Measurements from ENCODE around the gene DRD4.

DRD4 gene

DNA sequence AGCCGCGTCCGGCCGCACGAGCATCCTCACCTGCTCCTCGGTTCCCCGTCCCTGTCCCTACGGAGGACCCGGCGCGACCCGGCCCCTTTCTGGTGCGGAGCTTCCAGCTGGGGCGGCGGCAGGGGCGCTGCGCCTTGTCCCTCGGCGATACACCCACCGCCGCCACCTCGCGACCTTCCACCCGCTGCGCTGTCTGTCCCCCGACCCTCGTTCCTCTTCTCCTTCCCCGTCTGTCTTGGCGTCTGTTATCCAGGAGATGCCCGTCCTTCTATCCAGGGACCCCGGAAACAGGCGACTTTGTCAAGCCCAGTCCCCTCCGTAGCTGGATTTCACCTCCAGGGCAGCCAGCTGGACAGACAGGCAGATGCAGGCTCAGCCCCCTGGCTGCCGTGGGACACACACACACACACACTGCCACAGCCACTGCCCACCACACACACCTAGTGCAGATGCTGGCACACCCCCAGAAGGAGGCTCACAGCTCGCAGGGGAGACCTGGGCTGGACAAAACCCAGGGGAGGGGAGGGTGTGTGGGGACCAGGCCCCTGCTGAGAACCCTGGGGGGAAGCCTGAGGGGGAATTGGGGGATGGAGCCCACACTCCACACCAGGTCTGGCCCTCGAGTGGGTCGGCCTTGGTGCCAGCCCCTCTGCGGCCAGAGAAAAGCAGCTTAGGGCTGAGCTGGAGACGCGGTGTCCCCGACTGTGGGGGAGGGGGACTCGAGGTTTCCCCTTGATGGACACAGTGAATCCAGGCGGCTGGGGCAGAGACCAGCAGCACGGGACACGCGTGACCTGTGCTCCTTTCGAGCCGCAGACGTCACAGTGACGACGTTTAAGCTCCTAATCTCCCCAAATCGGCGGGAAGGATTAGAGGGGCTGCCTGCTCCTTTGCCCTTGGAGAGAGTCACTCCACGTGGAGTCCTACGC, 788 bp downstream of the DRD4 start:
- Histone ChIP-seq H3K27ac (ENCODE audit: low read depth, low read length) (no peak overlapping the region), H3K4me1 (ENCODE audit: control insufficient read depth, insufficient read depth, low read length, unreplicated experiment) (peaks cover 8% of the 10 kb centered on the region), H3K27me3 (ENCODE audit: insufficient read depth, low read length) (peaks cover 7% of the 10 kb centered on the region; the same call in 1 of the 2 replicates), H3K36me3 (ENCODE audit: insufficient read depth, low read length) (no peaks in the 10 kb centered on the region), H2AFZ (ENCODE audit: low read length, unreplicated experiment) (no peak overlapping the region), H3K79me2 (ENCODE audit: control insufficient read depth, insufficient read depth, low read length, unreplicated experiment) (no peaks in the 10 kb centered on the region), H3K4me3 (ENCODE audit: low read depth, low read length) (0 out of 2 replicates have a peak overlapping the region, but pooled peaks have one; percentile 21)

DNA sequence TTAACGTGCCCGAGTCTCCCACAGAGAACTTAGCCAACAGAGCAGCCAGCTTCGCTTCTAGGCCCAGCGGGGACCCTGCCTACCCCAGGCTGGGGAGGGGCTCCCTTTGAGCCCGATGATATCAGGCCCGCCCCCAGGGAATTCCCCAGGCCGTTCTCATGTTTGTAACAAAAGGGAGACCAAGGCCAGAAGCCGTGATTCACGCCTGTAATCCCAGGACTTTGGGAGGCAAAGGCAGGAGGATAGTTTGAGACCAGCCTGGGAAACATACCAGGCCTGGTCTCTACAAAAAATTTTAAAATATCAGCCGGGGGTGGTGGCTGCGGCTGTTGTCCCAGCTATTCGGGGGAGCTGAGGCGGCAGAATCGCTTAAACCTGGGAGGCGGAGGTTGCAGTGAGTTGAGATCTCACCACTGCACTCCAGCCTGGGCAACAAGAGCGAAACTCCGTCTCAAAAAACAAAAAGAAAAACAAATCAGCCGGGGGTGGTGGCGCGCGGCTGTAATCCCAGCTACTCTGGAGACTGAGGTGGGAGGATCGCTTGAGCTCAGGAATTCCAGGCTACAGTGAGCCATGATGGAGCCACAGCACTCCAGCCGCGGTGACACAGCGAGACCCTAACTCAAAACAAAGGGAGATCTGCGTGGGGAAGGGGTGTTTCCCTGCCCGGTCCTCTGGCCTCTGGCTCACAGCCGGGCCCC, 1.7 kb downstream of the DRD4 start:
- Histone ChIP-seq H3K27me3 (ENCODE audit: insufficient read depth, low read length) (peaks cover 7% of the 10 kb centered on the region; the same call in 1 of the 2 replicates), H3K36me3 (ENCODE audit: insufficient read depth, low read length) (no peaks in the 10 kb centered on the region), H3K27ac (ENCODE audit: low read depth, low read length) (no peak overlapping the region), H3K4me3 (ENCODE audit: low read depth, low read length) (no peak overlapping the region), H3K4me1 (ENCODE audit: control insufficient read depth, insufficient read depth, low read length, unreplicated experiment) (peaks cover 8% of the 10 kb centered on the region), H3K79me2 (ENCODE audit: control insufficient read depth, insufficient read depth, low read length, unreplicated experiment) (no peaks in the 10 kb centered on the region), H2AFZ (ENCODE audit: low read length, unreplicated experiment) (no peak overlapping the region)

DNA sequence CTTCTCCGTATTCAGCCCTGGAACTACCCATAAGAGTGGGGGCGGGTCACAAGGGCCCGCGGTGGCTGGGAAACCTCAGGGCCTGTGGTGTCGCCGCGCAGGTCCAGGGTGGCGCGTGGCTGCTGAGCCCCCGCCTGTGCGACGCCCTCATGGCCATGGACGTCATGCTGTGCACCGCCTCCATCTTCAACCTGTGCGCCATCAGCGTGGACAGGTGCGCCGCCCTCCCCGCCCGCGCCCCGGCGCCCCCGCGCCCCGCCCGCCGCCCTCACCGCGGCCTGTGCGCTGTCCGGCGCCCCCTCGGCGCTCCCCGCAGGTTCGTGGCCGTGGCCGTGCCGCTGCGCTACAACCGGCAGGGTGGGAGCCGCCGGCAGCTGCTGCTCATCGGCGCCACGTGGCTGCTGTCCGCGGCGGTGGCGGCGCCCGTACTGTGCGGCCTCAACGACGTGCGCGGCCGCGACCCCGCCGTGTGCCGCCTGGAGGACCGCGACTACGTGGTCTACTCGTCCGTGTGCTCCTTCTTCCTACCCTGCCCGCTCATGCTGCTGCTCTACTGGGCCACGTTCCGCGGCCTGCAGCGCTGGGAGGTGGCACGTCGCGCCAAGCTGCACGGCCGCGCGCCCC, 2.4 kb downstream of the DRD4 start:
- no peak overlapping the region for H3K27ac ChIP-seq (ENCODE audit: low read depth, low read length)
- no peaks in the 10 kb centered on the region for H3K36me3 ChIP-seq (ENCODE audit: insufficient read depth, low read length)
- H3K4me3 ChIP-seq (ENCODE audit: low read depth, low read length) = no peak overlapping the region
- H3K4me1 ChIP-seq (ENCODE audit: control insufficient read depth, insufficient read depth, low read length, unreplicated experiment) = peaks cover 8% of the 10 kb centered on the region
- peaks cover 7% of the 10 kb centered on the region; the same call in 1 of the 2 replicates for H3K27me3 ChIP-seq (ENCODE audit: insufficient read depth, low read length)
- no peak overlapping the region for H2AFZ ChIP-seq (ENCODE audit: low read length, unreplicated experiment)
- H3K79me2 ChIP-seq (ENCODE audit: control insufficient read depth, insufficient read depth, low read length, unreplicated experiment) = no peaks in the 10 kb centered on the region

GRCh38 chr11:640021-640706, 3.1 kb downstream of the DRD4 start:
- no peak overlapping the region for H2AFZ ChIP-seq (ENCODE audit: low read length, unreplicated experiment)
- H3K27ac ChIP-seq (ENCODE audit: low read depth, low read length) = no peak overlapping the region
- H3K4me3 ChIP-seq (ENCODE audit: low read depth, low read length) = no peak overlapping the region
- peaks cover 7% of the 10 kb centered on the region; the same call in 1 of the 2 replicates for H3K27me3 ChIP-seq (ENCODE audit: insufficient read depth, low read length)
- H3K79me2 ChIP-seq (ENCODE audit: control insufficient read depth, insufficient read depth, low read length, unreplicated experiment) = no peaks in the 10 kb centered on the region
- no peaks in the 10 kb centered on the region for H3K36me3 ChIP-seq (ENCODE audit: insufficient read depth, low read length)
- peaks cover 8% of the 10 kb centered on the region for H3K4me1 ChIP-seq (ENCODE audit: control insufficient read depth, insufficient read depth, low read length, unreplicated experiment)

DNA sequence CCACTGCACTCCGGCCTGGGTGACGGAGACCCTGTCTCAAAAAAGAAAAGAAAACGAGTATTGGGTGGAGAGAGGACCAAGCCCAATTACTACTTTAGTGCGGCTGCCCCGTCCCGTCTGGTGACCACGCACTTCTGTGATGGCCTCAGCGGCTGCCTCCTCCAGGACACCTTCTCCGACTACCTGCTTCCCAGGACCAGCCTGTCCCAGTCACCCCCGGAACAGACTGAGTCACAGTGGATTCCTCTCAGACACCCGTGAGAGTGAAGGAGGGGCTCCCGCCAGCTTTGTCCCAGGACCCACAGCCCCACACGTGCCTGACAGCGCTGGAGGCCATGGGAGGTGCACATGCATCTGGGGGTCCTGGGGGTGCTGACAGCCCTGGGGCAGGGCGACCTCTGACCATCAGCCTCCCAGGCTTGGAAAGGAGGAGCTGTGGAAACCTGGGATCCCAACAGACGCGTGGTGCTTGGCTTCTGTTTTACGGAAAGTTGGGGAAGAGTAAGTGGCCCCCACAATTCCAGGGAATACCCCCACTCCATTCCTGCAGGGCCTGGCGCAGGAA, 4.8 kb downstream of the DRD4 start:
- no peak overlapping the region for H3K4me3 ChIP-seq (ENCODE audit: low read depth, low read length)
- H2AFZ ChIP-seq (ENCODE audit: low read length, unreplicated experiment) = no peak overlapping the region
- H3K36me3 ChIP-seq (ENCODE audit: insufficient read depth, low read length) = no peaks in the 10 kb centered on the region
- H3K79me2 ChIP-seq (ENCODE audit: control insufficient read depth, insufficient read depth, low read length, unreplicated experiment) = no peaks in the 10 kb centered on the region
- H3K27me3 ChIP-seq (ENCODE audit: insufficient read depth, low read length) = peaks cover 7% of the 10 kb centered on the region; the same call in 1 of the 2 replicates
- no peak overlapping the region for H3K27ac ChIP-seq (ENCODE audit: low read depth, low read length)
- H3K4me1 ChIP-seq (ENCODE audit: control insufficient read depth, insufficient read depth, low read length, unreplicated experiment) = peaks cover 8% of the 10 kb centered on the region

- no peaks in the 10 kb centered on the region for H3K36me3 ChIP-seq (ENCODE audit: insufficient read depth, low read length)
- peaks cover 8% of the 10 kb centered on the region for H3K4me1 ChIP-seq (ENCODE audit: control insufficient read depth, insufficient read depth, low read length, unreplicated experiment)
- no peak overlapping the region for H3K4me3 ChIP-seq (ENCODE audit: low read depth, low read length)
- H3K27ac ChIP-seq (ENCODE audit: low read depth, low read length) = no peak overlapping the region
- no peaks in the 10 kb centered on the region for H3K79me2 ChIP-seq (ENCODE audit: control insufficient read depth, insufficient read depth, low read length, unreplicated experiment)
- H3K27me3 ChIP-seq (ENCODE audit: insufficient read depth, low read length) = no peaks in the 10 kb centered on the region
- H2AFZ ChIP-seq (ENCODE audit: low read length, unreplicated experiment) = no peak overlapping the region
These were observed 6.3 kb downstream of the DRD4 start for GRCh38 chr11:643366-643765.

DNA sequence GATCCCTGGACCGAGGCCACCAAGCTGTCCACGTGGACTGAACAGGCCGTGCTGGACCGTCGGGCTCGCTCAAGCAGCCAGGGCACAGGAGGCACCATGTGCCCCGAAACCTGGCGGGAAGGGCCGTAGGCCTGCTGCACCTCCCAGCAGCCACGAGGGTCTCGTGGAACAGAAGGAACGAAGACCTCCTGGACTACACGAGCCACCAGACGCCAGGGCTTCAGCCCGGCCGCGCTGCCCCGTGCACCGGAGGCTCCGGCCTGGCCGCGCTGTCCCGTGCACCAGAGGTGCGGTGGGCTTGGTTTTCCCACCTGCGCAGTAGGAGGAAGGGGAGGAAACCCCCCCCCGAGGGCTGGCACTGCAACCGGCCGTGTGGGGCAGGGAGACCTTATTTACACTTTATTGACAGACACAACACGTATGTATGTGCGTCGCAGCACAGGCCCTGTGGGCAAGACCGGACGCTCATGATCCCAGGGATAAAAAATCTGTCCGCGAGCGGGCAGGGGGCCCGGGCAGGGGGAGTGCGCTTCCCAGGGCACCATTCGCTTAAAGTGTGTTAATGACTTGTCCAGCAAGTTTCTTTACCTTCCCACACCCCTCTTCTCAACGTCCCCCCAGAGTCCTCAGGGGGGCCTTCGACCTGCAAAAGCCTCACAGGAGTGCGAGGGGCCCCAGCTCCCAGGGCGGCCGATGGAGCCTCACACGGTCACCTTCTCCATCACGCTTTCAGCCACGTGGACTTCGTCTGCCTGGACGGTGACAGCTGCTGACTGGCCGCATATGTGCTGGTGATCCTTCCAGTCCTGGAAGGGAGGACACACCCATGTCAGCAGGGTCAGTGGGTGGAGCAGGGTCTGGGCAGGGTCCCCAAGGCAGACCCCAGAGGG, 7.0 kb downstream of the DRD4 start:
- Histone ChIP-seq H3K36me3 (ENCODE audit: insufficient read depth, low read length) (no peaks in the 10 kb centered on the region), H3K4me3 (ENCODE audit: low read depth, low read length) (no peak overlapping the region), H2AFZ (ENCODE audit: low read length, unreplicated experiment) (no peak overlapping the region), H3K4me1 (ENCODE audit: control insufficient read depth, insufficient read depth, low read length, unreplicated experiment) (peaks cover 8% of the 10 kb centered on the region), H3K27ac (ENCODE audit: low read depth, low read length) (no peak overlapping the region), H3K79me2 (ENCODE audit: control insufficient read depth, insufficient read depth, low read length, unreplicated experiment) (no peaks in the 10 kb centered on the region), H3K27me3 (ENCODE audit: insufficient read depth, low read length) (no peaks in the 10 kb centered on the region)

GRCh38 chr11:645536-645935, 8.5 kb downstream of the DRD4 start:
- Histone ChIP-seq H2AFZ (ENCODE audit: low read length, unreplicated experiment) (no peak overlapping the region), H3K36me3 (ENCODE audit: insufficient read depth, low read length) (no peaks in the 10 kb centered on the region), H3K27me3 (ENCODE audit: insufficient read depth, low read length) (no peaks in the 10 kb centered on the region), H3K79me2 (ENCODE audit: control insufficient read depth, insufficient read depth, low read length, unreplicated experiment) (no peaks in the 10 kb centered on the region), H3K4me3 (ENCODE audit: low read depth, low read length) (no peak overlapping the region), H3K27ac (ENCODE audit: low read depth, low read length) (no peak overlapping the region), H3K4me1 (ENCODE audit: control insufficient read depth, insufficient read depth, low read length, unreplicated experiment) (peaks cover 6% of the 10 kb centered on the region)

DNA sequence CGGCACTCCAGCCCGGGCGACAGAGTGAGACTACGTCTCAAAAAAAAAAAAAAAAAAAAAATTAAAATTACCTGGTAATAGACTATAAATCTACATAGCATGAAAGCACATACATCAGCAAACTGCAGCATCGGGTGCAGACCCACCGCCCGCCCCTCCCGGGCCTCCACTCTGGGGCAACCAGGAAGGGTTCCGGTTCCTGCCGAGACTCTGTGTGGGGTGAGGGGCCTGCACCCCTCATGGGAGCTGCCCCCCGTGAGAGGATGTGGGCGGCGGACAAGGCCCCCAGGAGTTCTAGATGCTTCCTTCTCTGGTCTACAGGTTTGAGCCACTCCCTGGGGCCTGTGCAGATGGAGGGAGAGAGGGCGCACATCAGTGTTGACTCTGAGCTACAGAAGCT, 9.1 kb downstream of the DRD4 start:
- no peaks in the 10 kb centered on the region for H3K36me3 ChIP-seq (ENCODE audit: insufficient read depth, low read length)
- H3K27me3 ChIP-seq (ENCODE audit: insufficient read depth, low read length) = no peaks in the 10 kb centered on the region
- H3K4me3 ChIP-seq (ENCODE audit: low read depth, low read length) = no peak overlapping the region
- H2AFZ ChIP-seq (ENCODE audit: low read length, unreplicated experiment) = no peak overlapping the region
- no peak overlapping the region for H3K27ac ChIP-seq (ENCODE audit: low read depth, low read length)
- no peaks in the 10 kb centered on the region for H3K4me1 ChIP-seq (ENCODE audit: control insufficient read depth, insufficient read depth, low read length, unreplicated experiment)
- H3K79me2 ChIP-seq (ENCODE audit: control insufficient read depth, insufficient read depth, low read length, unreplicated experiment) = no peaks in the 10 kb centered on the region
